NCI-H748 treated with DMSO at 0.1 percent for 48 hours (cell line): Measurements from ENCODE around the gene CRYBG1.
"Not testable (repeated sequence)": the region's sequence is repeated elsewhere in the genome, so short reads cannot be mapped to it uniquely, and the experiment has no call there.

Source experiments
- DNase-seq: peaks from one replicate; lab custom pipeline; 2025; lab: John Stamatoyannopoulos, UW

The CRYBG1 gene

DNA sequence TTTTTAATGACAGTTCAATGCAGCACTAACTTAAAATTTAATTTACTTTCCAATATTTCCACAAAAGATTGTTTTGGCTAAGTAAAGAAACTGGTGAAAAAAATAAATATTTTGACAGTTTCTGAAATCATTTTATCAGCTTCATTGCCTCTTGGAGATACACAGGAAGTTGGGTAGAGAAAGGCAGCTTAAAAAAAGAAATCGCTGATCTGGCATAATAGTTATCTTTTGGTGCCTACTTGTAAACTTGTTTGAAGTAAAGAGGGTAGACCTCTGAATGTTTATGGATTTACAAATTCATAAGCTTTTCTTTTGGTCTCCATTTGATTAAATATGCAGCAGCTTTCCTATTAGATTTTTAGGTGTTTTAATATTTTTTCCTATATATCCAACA is 165.4 kb downstream of the CRYBG1 start:
- no peak for DNase-seq

DNA sequence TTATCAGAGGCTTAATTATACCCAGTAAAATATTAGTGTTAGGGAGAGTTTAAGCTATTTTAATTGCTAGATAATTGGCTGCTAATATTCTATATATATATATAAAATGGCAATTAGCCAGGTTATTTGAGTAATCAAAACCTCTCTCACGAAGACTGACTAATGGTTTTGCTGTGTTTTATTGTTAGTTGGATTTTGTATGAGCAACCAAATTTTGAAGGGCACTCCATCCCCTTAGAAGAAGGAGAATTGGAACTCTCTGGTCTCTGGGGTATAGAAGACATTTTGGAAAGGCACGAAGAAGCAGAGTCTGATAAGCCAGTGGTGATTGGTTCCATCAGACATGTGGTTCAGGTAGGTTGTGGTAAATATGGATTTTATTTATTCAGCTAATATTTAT is 166.6 kb downstream of the CRYBG1 start:
- no peak for DNase-seq

DNA sequence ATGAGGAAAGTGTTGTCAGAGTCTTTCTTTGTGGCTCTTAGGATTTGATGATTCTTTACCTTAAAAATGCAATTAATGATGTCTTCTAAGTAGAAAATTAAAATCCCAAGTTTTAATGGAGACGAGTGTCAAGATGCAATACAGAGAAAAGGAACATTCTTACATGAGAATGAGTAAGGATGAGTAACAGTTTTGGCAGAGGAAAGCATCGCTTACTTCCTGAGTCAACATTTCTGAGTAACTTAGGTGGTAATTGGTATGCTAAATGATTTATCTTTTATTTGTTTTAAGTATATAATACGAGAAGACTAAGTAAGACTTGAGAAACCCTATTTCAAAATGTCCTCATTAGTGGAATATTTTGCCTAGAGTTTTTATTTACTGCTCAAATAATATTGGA is 167.5 kb downstream of the CRYBG1 start:
- no peak for DNase-seq

DNA sequence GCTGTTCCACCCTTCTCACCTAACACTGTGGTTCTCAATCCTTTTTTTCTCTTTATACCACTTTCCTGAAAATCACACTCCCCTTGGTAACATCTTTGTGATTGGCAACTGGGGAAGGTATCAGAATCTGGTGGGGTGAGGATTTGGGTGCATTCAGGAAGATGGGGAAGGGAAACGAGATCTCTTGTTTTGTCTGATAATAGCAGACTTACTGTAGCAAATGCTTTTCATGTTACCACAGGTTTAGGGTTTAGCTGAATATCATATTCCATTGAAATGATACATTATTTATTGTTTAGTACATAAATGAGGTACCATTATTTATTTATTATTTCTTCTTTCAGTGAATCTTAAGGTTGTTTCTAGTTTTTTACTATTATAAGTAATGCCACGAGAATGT is 168.0 kb downstream of the CRYBG1 start:
- DNase-seq = no peak

DNA sequence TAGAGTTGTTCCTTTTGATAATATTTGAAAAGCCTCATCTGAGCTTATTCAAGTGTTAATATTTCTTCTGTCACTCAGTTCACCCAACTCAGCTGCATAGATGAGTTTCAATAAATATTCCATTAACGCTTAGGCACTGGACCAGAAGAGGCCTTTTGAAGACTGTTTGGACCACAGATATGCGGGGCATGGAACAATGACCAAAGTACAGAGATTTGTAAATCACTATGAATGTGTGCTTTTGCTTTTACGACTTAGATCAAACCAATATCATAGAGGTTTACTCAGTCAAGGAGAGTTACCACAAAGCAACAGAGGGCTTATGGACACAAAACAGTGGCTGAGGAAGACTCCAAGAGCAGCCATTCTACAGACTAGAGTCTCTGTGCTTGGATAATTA is 168.9 kb downstream of the CRYBG1 start:
- DNase-seq = no peak

DNA sequence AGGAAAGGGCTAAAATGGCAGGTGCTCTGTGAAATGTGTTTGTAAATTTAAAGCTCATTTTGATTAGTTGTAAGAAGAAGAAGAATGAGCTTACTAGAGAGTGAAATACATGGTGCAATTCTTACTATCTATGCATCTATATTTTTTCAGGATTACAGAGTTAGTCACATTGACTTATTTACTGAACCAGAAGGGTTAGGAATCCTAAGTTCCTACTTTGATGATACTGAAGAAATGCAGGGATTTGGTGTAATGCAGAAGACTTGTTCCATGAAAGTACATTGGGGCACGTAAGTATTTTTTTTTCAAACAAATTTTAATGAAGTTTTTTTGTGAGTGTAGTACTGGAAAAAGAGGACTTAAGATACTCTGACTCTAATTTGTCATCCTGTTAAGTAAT is 169.5 kb downstream of the CRYBG1 start:
- DNase-seq = no peak

DNA sequence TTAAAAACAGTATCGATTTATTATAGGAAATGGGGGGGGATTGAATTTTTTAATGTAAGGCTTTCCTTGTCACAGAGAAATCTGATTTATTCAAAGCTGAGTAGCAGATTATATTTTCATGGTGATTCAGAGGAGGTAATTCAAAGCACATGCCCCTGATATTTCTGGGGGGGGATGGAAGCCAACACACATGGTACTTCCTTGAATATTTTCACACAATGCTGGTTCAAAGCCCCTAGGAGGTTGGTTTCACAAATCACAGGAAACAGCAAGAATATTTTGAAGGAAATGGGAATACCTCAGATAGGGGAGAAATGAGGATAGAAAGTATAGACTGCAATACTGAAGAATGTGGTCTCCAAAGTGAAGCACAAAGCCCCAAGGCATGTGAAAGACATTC is 170.0 kb downstream of the CRYBG1 start:
- DNase-seq = no peak

DNA sequence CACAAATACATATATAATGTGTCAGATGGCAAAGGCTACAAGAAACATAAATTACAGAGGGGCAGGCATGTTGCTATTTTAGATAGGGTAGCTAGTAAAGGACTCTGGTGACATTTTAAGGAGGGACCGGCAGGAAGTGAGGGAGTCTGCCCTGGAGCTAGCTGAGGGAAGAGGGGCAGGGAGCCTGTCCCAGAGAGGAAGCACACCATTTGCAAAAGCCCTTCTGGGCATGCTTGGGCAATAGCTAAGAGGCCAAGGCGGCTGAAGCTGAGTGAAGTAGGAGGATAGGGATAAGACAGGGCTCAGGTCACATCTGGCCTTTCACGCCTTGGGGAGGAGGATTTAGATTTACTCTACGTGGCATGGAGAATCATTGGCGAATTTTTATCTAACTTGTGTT is 172.5 kb downstream of the CRYBG1 start:
- DNase-seq = no peak

DNA sequence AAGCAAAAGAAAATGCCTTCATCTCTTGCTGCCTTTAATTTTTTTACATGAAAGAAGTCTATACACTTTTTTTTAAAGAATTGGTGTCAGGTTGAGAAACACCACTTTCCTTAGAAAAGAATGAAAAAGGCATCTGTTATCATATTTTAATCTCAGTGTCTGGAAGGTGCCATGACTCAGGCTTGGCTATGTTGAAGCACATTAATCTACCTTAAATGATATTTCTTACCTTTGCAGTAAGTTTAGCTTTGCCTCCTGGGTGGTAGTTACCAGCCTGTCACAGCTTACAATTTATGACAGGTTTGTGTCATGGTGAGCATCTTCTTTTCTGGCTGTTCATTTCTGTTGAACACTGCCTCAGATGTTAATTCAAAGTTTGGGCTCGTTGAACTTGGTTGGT is 173.5 kb downstream of the CRYBG1 start:
- no peak for DNase-seq

DNA sequence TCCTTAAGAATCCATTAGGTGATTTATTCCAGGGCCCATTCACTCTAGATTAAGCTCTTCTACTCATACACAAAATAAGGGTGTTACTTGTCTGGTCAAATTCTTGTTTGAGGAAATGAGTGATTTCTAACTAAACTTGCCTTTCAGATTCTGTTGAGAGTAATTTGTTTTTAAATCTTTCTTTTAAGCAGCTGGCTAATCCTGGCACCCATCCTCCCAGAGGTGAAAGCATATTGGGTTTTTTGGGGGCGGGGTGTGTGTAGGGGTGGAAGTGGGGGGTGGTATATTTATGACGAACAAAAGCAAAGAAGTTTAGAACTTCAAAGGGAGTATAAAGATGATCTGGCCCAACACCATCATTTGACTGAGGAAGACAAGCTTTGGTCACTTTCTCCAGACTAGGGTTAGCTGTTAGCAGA is 174.1 kb downstream of the CRYBG1 start:
- DNase-seq = no peak

DNA sequence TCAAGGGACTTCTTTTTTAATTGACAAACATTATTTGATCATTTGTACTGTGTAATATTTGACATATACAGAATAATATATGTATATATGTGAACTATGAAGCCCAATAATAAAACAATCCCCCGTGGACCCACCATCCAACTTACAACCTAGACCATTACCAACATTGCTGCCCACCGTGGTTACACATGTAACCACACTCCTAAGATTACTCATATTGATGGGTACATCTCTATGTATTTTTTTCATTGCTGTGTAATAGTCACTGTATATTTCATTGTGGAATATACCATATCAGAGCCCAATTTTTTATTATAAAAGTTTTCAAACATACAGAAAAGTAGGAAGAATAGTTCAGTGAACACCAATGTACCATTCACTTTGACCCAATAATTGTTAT is 174.5 kb downstream of the CRYBG1 start:
- DNase-seq = no peak

DNA sequence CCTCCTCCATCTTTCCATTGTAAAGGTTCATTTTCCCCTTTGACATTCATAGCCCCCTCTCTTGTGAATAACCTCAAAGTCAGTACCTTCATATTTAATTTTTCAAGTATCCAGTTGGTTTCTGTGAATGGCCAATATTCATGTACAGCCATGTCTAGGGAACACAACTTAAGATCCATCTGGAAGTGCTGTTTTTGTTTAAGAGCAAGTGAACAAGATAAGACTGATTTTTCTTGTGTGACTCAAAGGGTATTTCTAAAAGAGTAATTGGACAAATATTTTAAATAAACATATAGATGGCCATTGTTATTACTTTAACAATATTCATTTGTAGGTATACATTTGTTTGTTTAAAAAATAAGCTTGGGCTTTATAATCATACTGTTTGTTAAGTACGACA is 175.8 kb downstream of the CRYBG1 start:
- DNase-seq = no peak

DNA sequence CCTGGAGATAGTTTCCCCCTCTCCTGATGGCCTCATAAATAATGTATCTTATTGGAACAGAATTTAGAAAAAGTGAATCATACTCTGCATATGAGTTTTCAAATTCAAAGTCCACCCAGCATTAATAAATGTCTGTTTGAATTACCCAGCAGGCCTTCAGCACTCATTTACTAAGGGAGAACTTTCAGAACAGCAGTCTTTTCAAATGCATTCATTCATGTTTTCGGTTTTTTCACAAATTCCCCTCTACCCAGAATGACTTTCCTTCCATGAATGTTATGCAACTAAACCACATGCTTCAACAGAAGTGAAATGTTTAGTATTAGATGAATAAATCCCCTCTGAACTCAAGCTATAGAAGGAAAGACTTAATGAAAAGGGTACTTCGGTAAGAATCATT is 176.3 kb downstream of the CRYBG1 start:
- DNase-seq = no peak

DNA sequence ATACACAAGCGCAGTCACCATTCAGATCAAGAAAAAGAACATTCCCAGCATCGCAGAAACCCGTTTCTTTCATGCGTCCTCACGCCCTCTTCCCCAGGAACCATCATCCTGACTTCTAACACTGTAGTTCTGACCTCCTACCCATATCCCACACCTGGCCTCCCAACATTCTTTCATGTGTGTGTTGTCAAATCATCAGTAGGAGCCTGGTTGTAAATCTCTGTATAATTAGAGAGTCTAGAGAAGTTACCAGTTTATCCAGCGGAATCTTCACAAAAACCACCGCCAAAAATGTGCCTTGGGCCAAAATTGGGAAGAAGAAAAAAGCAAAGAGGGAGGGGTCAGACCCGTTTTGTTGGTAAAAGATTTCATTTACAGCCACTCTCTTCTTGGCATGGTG is 177.1 kb downstream of the CRYBG1 start:
- DNase-seq = no peak

DNA sequence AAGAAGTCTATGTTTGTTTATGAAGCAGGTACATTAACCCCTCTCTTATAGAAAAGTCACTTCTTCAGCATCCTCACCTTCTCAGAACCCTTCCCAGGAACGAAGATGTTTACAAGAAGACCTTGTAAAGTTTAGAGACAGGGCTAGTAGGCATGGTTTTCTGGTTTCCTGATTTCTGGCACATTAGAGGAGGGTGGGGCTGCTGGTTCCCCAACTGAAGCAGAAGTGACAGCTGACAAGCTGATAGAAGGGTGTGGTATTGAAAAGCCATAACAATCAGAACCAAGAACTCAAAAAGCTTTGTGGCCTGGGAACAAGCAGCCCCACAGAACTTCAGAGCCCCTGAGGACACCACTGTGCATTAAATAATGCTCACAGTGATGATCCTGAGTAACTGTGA is 177.6 kb downstream of the CRYBG1 start:
- no peak for DNase-seq

DNA sequence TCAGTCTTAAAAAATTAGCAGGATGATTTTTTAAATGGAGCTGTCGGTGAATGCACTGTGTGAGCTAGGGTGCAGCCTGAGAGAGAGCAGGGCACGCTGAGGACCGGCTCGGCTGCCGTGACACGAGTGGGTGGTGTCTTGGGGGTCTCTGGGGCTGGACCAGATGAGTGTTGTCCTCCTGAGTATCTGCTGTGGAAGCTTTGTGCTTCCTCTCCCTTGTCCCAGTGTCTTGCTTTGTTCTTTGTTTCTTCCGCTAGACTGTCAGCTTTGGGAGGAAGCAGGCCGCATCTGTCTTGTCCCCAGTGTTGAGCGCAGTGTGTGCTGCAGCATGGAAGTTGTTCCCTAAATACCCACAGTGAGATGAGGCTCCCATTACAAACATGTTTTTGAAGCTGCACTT is 179.4 kb downstream of the CRYBG1 start:
- DNase-seq = no peak

DNA sequence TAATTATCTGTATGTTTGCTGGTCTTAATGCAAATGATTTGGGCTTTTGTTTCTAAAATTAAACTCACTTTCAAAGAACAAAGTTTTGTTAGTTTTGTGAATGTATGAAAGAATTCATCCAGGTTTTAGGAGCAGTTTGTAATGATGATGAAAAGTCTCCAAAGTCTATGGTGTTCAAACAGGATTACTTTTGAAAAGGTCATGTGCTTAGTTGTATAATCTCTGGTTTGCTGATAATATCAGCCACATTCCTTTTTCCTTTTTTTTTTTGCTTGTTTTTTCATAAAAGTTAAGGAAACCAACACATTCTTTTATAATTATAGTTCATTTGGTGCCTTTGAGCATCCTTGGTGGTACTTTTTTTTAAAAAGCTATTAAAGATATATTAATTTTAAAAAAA is 179.9 kb downstream of the CRYBG1 start:
- no peak for DNase-seq

DNA sequence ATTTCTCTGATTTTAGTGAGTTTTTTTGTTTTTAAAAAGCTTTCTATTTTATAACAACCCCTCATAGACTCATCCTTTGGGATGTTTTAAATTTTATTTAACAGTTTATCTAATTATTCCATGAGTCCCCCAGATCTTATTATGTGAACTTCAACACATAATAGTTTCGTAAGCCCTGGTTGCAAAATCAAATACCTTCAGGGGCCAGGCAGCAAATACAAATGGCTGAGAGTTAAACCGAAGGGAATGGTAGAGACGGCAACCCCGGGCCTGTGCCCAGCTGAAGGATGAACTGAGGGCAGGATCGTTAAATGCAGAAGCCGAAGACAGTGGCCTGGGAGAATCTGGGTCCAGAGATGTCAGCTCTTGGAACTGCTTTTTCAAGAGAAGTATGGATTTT is 180.4 kb downstream of the CRYBG1 start:
- DNase-seq = no peak

DNA sequence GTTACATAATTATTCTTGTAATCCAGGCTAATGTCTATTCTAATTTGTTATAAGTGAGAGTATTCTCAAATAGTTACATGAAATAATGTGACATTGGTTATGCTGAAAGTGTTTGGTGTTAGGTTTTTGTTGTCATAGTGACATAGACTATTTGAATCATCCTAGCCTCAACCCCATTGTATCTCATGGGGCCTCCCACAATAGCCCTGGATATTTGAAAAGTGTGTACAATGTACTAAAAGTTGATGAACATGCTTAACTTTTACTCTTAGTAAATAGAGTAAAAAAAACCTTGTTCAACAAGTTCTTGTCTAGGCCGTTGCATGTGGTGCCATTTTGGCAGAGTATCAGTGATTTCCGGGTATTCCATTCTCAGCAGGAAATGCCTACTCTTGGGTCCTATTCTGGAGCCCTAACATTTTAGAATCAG is 185.8 kb downstream of the CRYBG1 start:
- no peak for DNase-seq

DNA sequence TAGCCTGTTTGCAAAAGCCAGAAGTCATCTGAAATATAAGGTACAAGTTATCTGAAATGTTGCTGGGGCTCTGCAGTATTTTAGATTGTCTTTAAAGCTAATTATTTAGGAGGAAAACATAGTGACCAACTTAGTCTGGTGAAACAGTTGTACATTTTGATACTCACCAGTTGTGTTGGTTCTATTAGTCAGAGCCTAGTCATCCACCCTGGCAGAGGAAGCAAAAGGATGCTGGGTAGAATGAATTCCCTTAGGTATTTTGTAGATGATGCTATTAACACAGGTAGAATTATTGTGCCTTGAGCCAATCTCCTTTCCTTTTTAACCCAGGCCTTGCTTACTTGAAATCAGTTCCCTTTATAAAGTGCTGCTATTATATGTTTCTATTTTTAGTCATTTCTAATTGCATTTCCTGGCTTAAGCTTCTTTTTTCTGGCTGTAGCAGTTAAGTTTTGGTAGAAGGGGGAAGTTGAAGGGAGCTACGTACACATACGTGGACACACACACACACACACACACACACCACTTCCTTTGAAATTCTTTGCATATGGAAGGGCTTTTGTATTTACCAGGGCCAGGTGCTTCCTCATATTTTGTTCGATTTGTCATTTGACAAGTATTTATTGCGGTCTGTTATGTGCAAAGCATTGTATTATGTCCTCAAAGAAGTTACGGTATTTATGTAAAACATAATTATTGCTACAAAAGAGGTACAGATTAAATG is 186.3 kb downstream of the CRYBG1 start:
- peak; percentile 33 for DNase-seq

DNA sequence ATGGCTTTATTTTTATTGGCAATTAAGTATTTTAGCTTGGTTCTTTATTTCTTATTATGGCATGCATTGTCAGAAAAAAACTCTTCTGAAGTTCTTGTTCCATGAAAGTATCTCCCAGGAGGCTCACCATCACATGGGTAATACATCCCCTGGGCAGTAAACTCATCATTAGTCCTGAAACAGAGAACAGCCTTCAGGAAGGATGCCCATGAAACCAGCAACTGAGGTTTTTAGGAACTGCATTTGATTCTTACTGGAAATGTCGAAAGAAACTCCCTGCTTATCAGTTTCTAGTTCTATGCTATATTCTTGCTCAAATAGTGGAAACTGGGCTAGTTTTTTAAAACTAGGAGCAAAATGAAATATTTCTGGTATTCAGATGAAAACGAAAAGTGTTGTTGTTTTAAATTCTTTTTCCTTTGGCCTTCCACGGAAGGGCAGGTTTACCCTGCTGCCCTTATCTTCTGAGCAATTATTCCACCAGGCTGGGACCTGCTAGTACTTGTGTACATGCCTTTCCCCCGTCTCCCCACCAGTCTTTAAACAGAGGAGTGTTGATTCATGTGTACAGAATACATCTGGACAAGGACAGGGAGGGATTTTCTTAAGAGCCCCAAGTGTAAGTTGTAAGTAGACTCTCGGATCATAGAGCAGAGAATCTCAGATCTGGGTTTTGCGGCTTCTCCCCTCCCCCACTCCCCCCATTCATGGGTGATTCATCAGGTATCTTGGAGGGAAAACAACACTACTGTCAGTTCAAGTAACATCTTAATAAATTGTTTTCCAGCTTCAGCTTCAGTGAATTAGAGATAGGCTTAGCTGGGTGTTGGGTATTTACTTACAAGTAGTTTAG is 187.3 kb downstream of the CRYBG1 start:
- no peak for DNase-seq

DNA sequence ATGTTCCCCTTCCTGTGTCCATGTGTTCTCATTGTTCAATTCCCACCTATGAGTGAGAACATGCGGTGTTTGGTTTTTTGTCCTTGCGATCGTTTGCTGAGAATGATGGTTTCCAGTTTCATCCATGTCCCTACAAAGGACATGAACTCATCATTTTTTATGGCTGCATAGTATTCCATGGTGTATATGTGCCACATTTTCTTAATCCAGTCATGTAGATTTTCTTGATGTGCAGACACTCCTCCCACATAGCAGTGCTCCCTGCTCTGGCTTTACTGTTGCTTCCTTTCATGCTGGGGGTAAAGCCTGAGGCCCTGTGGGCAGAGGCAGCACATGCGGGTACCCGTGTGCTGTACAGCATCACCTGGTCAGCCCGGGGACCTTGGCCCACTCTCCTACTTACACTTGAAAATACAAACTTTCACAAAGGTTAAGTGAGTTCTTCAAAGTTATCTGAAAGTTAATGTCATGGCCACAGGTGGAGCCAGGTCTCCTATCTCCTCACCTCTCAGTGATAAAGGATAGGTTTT is 188.5 kb downstream of the CRYBG1 start:
- not testable (repeated sequence) for DNase-seq

DNA sequence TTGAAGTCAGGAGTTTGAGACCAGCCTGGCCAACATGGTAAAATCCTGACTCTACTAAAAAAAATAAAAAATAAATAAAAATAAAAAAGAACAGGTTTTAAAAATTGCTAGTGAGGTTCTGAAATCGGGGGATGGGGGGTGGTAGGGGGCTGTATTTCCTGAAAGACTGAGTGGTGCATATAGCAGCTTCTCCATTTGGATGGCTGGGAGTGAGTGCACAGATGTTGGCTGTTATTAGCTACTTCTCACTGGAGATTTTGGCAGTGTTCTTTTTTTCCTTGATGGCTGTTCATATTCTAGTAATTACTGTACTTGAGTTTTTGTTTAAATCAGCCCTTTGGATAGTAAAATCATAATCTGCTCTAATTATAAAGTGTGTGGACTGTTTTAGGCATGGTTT is 189.0 kb downstream of the CRYBG1 start:
- no peak for DNase-seq
